Fibroblast of gingiva (primary cell): ENCODE results near the gene KLK7.
"Not testable (repeated sequence)": the region's sequence is repeated elsewhere in the genome, so short reads cannot be mapped to it uniquely, and the experiment has no call there.

ENCODE experiments used
- DNase-seq: peaks from one replicate; pipeline ENCODE4 v3.0.0-alpha.2; 2011; ENCODE audit warnings: low read depth

KLK7 gene

GRCh38 chr19:51010066-51010795 lies 26.5 kb upstream of the KLK7 start:
- DNase-seq, result no peak

DNA sequence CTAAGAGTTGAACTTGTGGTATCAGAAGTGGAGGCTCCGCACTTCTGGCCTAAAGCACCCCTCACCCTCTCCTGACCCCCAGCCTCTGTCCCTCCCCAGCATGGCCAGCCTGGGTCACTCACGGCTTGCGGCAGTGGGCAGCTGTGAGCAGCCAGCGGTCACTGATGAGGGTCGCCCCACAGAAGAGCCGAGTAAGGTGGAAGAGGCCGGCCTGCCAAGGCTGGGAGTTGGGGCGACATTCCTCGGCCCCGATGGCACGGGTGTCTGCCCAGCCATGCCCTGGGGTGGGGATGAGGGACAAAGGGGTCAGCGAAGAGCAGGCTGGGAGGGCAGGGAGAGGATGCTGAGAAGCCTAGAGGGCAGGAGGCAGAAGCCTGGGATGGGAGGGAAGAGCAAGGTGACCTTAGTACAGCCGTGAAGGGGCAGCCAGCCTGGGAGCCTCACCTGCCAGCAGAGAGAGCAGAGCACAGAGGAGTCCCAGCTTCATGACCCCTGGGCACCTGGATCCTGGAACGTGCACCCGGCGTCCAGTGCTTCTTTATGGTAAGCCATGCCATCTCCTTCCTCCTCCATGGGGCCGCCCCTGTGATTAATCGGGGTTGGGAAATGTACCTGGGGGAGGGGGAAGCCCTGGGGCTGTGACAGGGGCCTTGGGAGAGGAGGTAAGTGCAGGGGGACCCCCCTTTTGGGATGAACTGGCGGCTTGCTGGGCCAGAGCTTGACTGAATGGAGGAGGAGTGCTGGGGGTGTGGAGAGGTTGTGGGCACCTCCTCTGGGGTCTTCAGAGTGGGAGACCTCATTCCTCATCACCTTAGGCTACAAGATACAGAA lies 25.6 kb upstream of the KLK7 start:
- no peak for DNase-seq

GRCh38 chr19:51007488-51007887 lies 23.8 kb upstream of the KLK7 start:
- DNase-seq, result no peak

- no peak for DNase-seq
Observed at GRCh38 chr19:51006406-51006805, 22.7 kb upstream of the KLK7 start.

- no peak for DNase-seq
Observed at GRCh38 chr19:51005248-51005647, 21.5 kb upstream of the KLK7 start.

- no peak for DNase-seq
Observed at GRCh38 chr19:51003316-51003715, 19.6 kb upstream of the KLK7 start.

GRCh38 chr19:51002542-51003311 lies 19.0 kb upstream of the KLK7 start:
- DNase-seq, result no peak

- DNase-seq, result no peak
Observed at GRCh38 chr19:51002089-51002532, 18.4 kb upstream of the KLK7 start.

- DNase-seq, result no peak
Observed at GRCh38 chr19:51001515-51001914, 17.8 kb upstream of the KLK7 start, which contains the start of gene KLK8. Gene KLK8 (minus strand): TSS chr19:51001604. CDS start chr19:51001167, 437 bp downstream.

GRCh38 chr19:51000981-51001380 lies 17.3 kb upstream of the KLK7 start:
- no peak for DNase-seq

GRCh38 chr19:51000426-51000825 lies 16.7 kb upstream of the KLK7 start:
- DNase-seq, result no peak

DNA sequence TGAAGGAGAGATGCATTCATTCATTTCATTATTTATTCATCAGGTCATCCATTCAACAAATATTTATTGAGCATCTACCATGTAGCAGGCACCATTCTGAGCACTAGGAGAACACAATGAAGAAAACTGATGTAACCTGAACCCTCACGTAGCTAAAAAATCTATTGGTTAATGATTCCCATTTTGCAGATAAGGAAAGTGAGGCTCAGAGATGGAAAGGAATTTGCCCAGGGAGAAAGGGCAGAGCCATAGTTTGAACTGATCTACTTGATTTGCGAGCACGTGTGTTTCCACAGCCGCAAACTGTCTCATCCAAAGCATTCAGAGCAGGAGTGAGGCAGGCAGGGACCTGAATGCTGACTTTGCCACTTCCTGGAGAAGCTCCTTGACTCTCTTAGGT lies 15.0 kb upstream of the KLK7 start:
- DNase-seq, result no peak

GRCh38 chr19:50998061-50998460 lies 14.3 kb upstream of the KLK7 start:
- no peak for DNase-seq

DNA sequence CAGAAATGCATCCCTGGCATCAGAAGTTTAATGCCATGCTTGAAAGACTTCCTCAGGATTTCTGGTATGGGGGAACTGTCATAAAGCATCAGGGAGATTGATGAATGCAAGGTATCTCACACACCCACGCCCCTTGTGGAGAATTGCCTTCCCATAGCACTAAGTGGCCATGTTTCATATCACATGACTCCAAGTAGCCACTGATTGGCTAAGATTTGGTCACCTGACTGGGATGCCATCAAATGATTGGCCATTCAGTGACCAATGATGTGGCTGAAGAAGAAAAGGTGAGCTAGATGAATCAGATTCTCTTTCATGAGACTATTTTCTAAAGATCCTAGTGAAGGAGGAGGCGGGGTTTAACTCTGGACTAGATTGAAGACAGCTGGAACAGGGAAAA lies 10.4 kb upstream of the KLK7 start:
- DNase-seq, result no peak

GRCh38 chr19:50992666-50993035 lies 8.9 kb upstream of the KLK7 start:
- no peak for DNase-seq

- DNase-seq, result not testable (repeated sequence)
Observed at GRCh38 chr19:50984416-50984815, 699 bp upstream of the KLK7 start.

- no peak for DNase-seq
Observed at GRCh38 chr19:50982186-50982585, 1.5 kb downstream of the KLK7 start.

GRCh38 chr19:50981587-50982146 lies 2.0 kb downstream of the KLK7 start:
- no peak for DNase-seq

- no peak for DNase-seq
Observed at GRCh38 chr19:50980208-50980607, 3.5 kb downstream of the KLK7 start.

DNA sequence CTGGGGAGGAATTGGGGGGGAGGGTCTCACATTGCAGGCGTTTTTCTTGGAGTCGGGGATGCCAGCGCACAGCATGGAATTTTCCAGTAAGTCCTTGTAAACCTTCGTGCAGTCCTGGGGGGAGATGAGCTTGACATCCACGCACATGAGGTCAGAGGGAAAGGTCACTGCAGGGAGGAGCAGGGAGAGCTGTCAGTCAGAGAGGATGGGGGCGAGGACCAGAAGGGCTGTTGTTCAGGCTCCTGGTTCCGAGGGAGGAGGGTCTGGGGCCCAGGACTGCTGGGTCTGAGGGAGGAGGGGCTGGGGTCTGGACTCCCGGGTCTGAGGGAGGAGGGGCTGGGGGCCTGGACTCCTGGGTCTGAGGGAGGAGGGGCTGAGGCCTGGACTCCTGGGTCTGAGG lies 4.0 kb downstream of the KLK7 start:
- DNase-seq, result no peak

- no peak for DNase-seq
Observed at GRCh38 chr19:50978772-50979390, 4.8 kb downstream of the KLK7 start.

GRCh38 chr19:50977626-50978025 lies 6.1 kb downstream of the KLK7 start:
- no peak for DNase-seq
